Parathyroid adenoma (tissue), 2 donors: ENCODE measurements around the gene NDUFS4.

Experiments used
- H2AFZ ChIP-seq: fragments of 300-600 bp; sonication (generic); one replicate; pipeline ENCODE4 v1.7.0; 2017; ENCODE audit warnings: antibody characterized with exemption, mild to moderate bottlenecking
- H3K27ac ChIP-seq: fragments of 300-600 bp; sonication (generic); one replicate; pipeline ENCODE4 v1.7.0; 2017
- H3K27me3 ChIP-seq: fragments of 300-600 bp; sonication (generic); one replicate; pipeline ENCODE4 v1.7.0; 2017; ENCODE audit warnings: low read length; ENCODE audit not compliant: control insufficient read depth, insufficient read depth
- H3K36me3 ChIP-seq: fragments of 300-600 bp; sonication (generic); one replicate; pipeline ENCODE4 v1.7.0; 2017; ENCODE audit warnings: low read length; ENCODE audit not compliant: control insufficient read depth, insufficient read depth
- H3K4me1 ChIP-seq: fragments of 300-600 bp; sonication (generic); one replicate; pipeline ENCODE4 v1.7.0; 2017; ENCODE audit warnings: control low read depth
- H3K4me2 ChIP-seq: fragments of 300-600 bp; sonication (generic); one replicate; pipeline ENCODE4 v1.7.0; 2017; ENCODE audit warnings: low read length
- H3K4me3 ChIP-seq: fragments of 300-600 bp; sonication (generic); one replicate; pipeline ENCODE4 v1.7.0; 2017; ENCODE audit warnings: low read depth, low read length
- H3K79me2 ChIP-seq: fragments of 300-600 bp; sonication (generic); one replicate; pipeline ENCODE4 v1.7.0; 2017; ENCODE audit warnings: control low read depth
- H3K9ac ChIP-seq: fragments of 300-600 bp; sonication (generic); one replicate; pipeline ENCODE4 v1.7.0; 2017; ENCODE audit warnings: mild to moderate bottlenecking
- H3K9me3 ChIP-seq: fragments of 300-600 bp; sonication (generic); one replicate; pipeline ENCODE4 v1.7.0; 2017; ENCODE audit warnings: low read length; ENCODE audit not compliant: control insufficient read depth
- CTCF ChIP-seq: fragments of 300-600 bp; sonication (generic); IDR thresholded peaks from one replicate; pipeline ENCODE4 v1.7.0; 2017; ENCODE audit warnings: antibody characterized with exemption, mild to moderate bottlenecking
- donor health status: primary hyperparathyroidism.

NDUFS4 gene

GRCh38 chr5:53613061-53613460, 52.6 kb downstream of the NDUFS4 start:
- Histone ChIP-seq H3K36me3 (no peaks in the 10 kb centered on the region), H3K79me2 (peaks cover 3% of the 10 kb centered on the region), H3K4me3 (no peak overlapping the region), H3K27me3 (no peaks in the 10 kb centered on the region), H3K9ac (no peak overlapping the region), H3K27ac (no peak overlapping the region), H3K4me2 (no peak overlapping the region), H3K4me1 (no peaks in the 10 kb centered on the region), H2AFZ (no peak overlapping the region), H3K9me3 (no peaks in the 10 kb centered on the region)
- no peak for TF ChIP-seq CTCF

GRCh38 chr5:53613536-53613935, 53.1 kb downstream of the NDUFS4 start:
- no peaks in the 10 kb centered on the region for H3K9me3 ChIP-seq
- no peak overlapping the region for H3K4me2 ChIP-seq
- no peaks in the 10 kb centered on the region for H3K27me3 ChIP-seq
- H3K36me3 ChIP-seq = no peaks in the 10 kb centered on the region
- H3K4me1 ChIP-seq = no peaks in the 10 kb centered on the region
- H3K27ac ChIP-seq = no peak overlapping the region
- H3K9ac ChIP-seq = no peak overlapping the region
- H3K79me2 ChIP-seq = peaks cover 3% of the 10 kb centered on the region
- no peak overlapping the region for H3K4me3 ChIP-seq
- TF ChIP-seq CTCF = no peak
- H2AFZ ChIP-seq = no peak overlapping the region

GRCh38 chr5:53614376-53614885, 54.0 kb downstream of the NDUFS4 start:
- no peak overlapping the region for H3K4me2 ChIP-seq
- no peak overlapping the region for H3K9ac ChIP-seq
- H3K79me2 ChIP-seq = peaks cover under 1% of the 10 kb centered on the region
- no peak overlapping the region for H3K4me3 ChIP-seq
- H2AFZ ChIP-seq = no peak overlapping the region
- no peak for TF ChIP-seq CTCF
- H3K27ac ChIP-seq = no peak overlapping the region
- no peaks in the 10 kb centered on the region for H3K36me3 ChIP-seq
- H3K4me1 ChIP-seq = no peaks in the 10 kb centered on the region
- no peaks in the 10 kb centered on the region for H3K27me3 ChIP-seq
- no peaks in the 10 kb centered on the region for H3K9me3 ChIP-seq

- no peaks in the 10 kb centered on the region for H3K9me3 ChIP-seq
- H3K36me3 ChIP-seq = no peaks in the 10 kb centered on the region
- H3K4me3 ChIP-seq = no peak overlapping the region
- H3K27ac ChIP-seq = no peak overlapping the region
- no peaks in the 10 kb centered on the region for H3K27me3 ChIP-seq
- H3K4me1 ChIP-seq = no peaks in the 10 kb centered on the region
- H2AFZ ChIP-seq = no peak overlapping the region
- H3K9ac ChIP-seq = no peak overlapping the region
- no peak overlapping the region for H3K4me2 ChIP-seq
- no peak for TF ChIP-seq CTCF
- H3K79me2 ChIP-seq = peaks cover under 1% of the 10 kb centered on the region
These were observed 56.6 kb downstream of the NDUFS4 start for GRCh38 chr5:53616939-53617549.

- TF ChIP-seq CTCF = no peak
- Histone ChIP-seq H3K27ac (no peak overlapping the region), H3K9ac (no peak overlapping the region), H3K4me1 (no peaks in the 10 kb centered on the region), H3K27me3 (no peaks in the 10 kb centered on the region), H3K4me3 (no peak overlapping the region), H3K9me3 (no peaks in the 10 kb centered on the region), H2AFZ (no peak overlapping the region), H3K4me2 (no peak overlapping the region), H3K36me3 (no peaks in the 10 kb centered on the region), H3K79me2 (peaks cover 52% of the 10 kb centered on the region)
These were observed 70.8 kb downstream of the NDUFS4 start for GRCh38 chr5:53631251-53631650.
